OCI-LY7 (cell line): ENCODE results near the gene RNU7-1. TPM values are rescaled to one million over a fixed set of nuclear protein-coding genes. Genes with fewer than 3 reads are reported as not detected.

Experiments used
- BruUV-seq: library from RNA; stranded (reverse); fragments of 400-500 nt; replicated peaks from 2 replicates; lab custom pipeline; 2021; lab: Mats Ljungman, UMichigan
- CTCF ChIA-PET: fragments of 300-600 bp; sonication (Branson Sonifier 250); formaldehyde crosslinking; loops from one replicate; lab custom pipeline; 2022; ENCODE audit warnings: antibody characterized with exemption; ENCODE audit not compliant: unreplicated experiment; lab: Charles Lee
- POLR2A ChIA-PET: fragments of 300-600 bp; sonication (Branson Sonifier 250); formaldehyde crosslinking; loops from one replicate; lab custom pipeline; 2022; ENCODE audit warnings: antibody characterized with exemption; lab: Charles Lee
- DNase-seq: peaks from one replicate; pipeline ENCODE4 v3.0.0-alpha.2; 2015; ENCODE audit warnings: low spot score
- H2AFZ ChIP-seq: fragments of 200-600 bp; sonication (generic), shearing (Covaris generic); 2 replicates; pipeline ENCODE4 v1.6.1; 2014; ENCODE audit warnings: mild to moderate bottlenecking, antibody characterized with exemption, low read length, moderate library complexity
- H3K27ac ChIP-seq: fragments of 200-600 bp; sonication (generic); 2 replicates; pipeline ENCODE4 v1.5.1; 2014; ENCODE audit warnings: mixed run types, low read depth, mild to moderate bottlenecking, moderate library complexity, low read length, inconsistent platforms; ENCODE audit not compliant: poor library complexity, severe bottlenecking
- H3K36me3 ChIP-seq: fragments of 200-600 bp; sonication (generic); 2 replicates; pipeline ENCODE4 v1.6.1; 2014; ENCODE audit warnings: mild to moderate bottlenecking, antibody characterized with exemption, low read length, moderate library complexity, mixed read lengths; ENCODE audit not compliant: insufficient read depth
- H3K4me1 ChIP-seq: fragments of 200-600 bp; sonication (generic); 2 replicates; pipeline ENCODE4 v1.5.1; 2014; ENCODE audit warnings: mild to moderate bottlenecking, low read length; ENCODE audit not compliant: insufficient read depth, poor library complexity, severe bottlenecking
- H3K4me2 ChIP-seq: fragments of 200-600 bp; sonication (generic); 2 replicates; pipeline ENCODE4 v1.6.1; 2014; ENCODE audit warnings: mild to moderate bottlenecking, low read length
- H3K4me3 ChIP-seq: fragments of 200-600 bp; sonication (generic); 2 replicates; pipeline ENCODE4 v1.5.1; 2014; ENCODE audit warnings: mild to moderate bottlenecking, low read depth, low read length; ENCODE audit not compliant: poor library complexity, severe bottlenecking
- H3K79me2 ChIP-seq: fragments of 200-600 bp; sonication (generic); 2 replicates; pipeline ENCODE4 v1.6.1; 2016; ENCODE audit warnings: low read depth, mild to moderate bottlenecking, low read length, moderate library complexity, mixed read lengths; ENCODE audit not compliant: insufficient read depth
- H3K9me2 ChIP-seq: fragments of 200-600 bp; sonication (generic); 2 replicates; pipeline ENCODE4 v1.6.1; 2016; ENCODE audit warnings: mild to moderate bottlenecking, low read length, mixed read lengths; ENCODE audit not compliant: insufficient read depth
- H3K9me3 ChIP-seq: fragments of 200-600 bp; sonication (generic); 2 replicates; pipeline ENCODE4 v1.6.1; 2014; ENCODE audit warnings: mild to moderate bottlenecking, mixed run types, low read length, mixed read lengths
- H4K20me1 ChIP-seq: fragments of 200-600 bp; sonication (generic); 2 replicates; pipeline ENCODE4 v1.6.1; 2014; ENCODE audit warnings: mild to moderate bottlenecking, antibody characterized with exemption, low read length, moderate library complexity, mixed read lengths; ENCODE audit not compliant: insufficient read depth
- EZH2phosphoT487 ChIP-seq: fragments of 200-600 bp; sonication (generic); IDR thresholded peaks from 2 replicates; pipeline ENCODE4 v1.6.1; 2018; ENCODE audit warnings: low read depth, borderline replicate concordance, mild to moderate bottlenecking, mixed run types, antibody characterized with exemption, low read length, moderate library complexity, mixed read lengths
- intact Hi-C: fragments of 100-400 bp; cut with micrococcal nuclease; formaldehyde crosslinking; loops from one replicate; pipeline ENCODE4 v1.10.0; 2022; ENCODE audit not compliant: unreplicated experiment
- total RNA-seq, 2 experiments: library from RNA; depleted of rRNA in 1 of 2; stranded (reverse); fragments of >200 nt in 1 of 2; shearing (Covaris generic) in 1 of 2; gene quantifications; 2 replicates each; pipeline ENCODE4 v1.2.3, GENCODE V29; 2014 to 2022
- TF ChIP-seq, protein P1 (sequence below): fragments of 200-600 bp; sonication (generic); conservative IDR thresholded peaks from 2 replicates; pipeline ENCODE4 v1.5.1; 2014; ENCODE audit warnings: mild to moderate bottlenecking, antibody characterized with exemption, low read length, moderate library complexity, mixed read lengths

The RNU7-1 gene
- total RNA-seq, 2 experiments from 2014 or later = not detected

DNA sequence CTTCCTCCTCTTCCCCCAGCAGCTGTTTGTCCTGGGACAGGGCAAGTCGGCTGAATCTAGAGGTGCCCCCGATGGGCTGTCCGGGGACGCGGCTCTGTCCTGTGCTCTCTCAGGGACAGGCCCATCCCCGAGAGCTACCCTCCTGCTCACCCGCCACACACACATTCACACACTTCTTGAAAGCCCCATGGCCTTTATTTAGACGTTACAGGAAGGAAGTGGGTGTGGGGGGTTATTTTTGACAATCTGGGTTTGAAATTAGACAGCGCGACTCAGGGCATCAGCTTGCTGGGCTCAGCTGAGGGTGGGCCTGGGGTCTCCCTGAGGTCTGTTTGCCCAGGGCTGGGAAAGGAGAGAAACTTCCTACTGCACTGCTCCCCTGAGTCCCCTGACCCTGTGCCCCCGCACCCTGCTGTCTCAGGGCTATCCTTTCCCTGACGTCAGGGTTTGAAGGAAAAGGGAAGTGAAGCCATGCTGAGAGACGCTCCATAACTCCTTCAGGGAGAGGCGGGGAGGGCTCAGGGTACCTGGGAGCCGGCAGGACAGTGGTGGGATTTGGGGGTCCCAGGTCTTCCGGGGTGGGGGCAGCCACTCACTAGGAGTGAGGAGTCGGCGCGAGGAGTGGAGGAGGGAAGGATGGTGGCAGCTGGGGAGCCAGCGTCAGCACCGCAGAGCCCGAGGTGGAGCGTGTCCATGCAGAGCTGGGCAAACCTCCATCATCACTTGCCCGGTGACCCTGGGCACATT, 15.6 kb downstream of the RNU7-1 start:
- Histone ChIP-seq H3K79me2 (no peaks in the 10 kb centered on the region), H3K36me3 (peaks cover 6% of the 10 kb centered on the region; the same call in 1 of the 2 replicates), H3K4me3 (peak overlapping the region; percentile 55), H4K20me1 (no peaks in the 10 kb centered on the region), H3K4me1 (peaks cover 75% of the 10 kb centered on the region), H3K4me2 (peak overlapping the region; percentile 75), H3K9me2 (no peaks in the 10 kb centered on the region), H2AFZ (peak overlapping the region; percentile 1; the same call in 1 of the 2 replicates), H3K9me3 (no peaks in the 10 kb centered on the region), H3K27ac (peak overlapping the region; percentile 63)
- CTCF ChIA-PET = interaction anchor here (1.0 to 10.6 kb wide), 4 partner anchors 10 to 107 kb away, joined by 3 to 110 read pairs (median 4); partner anchors contain the start of genes C12orf57, RNU7-1 and USP5
- no peak for TF ChIP-seq EZH2phosphoT487
- TF ChIP-seq, protein P1, sequence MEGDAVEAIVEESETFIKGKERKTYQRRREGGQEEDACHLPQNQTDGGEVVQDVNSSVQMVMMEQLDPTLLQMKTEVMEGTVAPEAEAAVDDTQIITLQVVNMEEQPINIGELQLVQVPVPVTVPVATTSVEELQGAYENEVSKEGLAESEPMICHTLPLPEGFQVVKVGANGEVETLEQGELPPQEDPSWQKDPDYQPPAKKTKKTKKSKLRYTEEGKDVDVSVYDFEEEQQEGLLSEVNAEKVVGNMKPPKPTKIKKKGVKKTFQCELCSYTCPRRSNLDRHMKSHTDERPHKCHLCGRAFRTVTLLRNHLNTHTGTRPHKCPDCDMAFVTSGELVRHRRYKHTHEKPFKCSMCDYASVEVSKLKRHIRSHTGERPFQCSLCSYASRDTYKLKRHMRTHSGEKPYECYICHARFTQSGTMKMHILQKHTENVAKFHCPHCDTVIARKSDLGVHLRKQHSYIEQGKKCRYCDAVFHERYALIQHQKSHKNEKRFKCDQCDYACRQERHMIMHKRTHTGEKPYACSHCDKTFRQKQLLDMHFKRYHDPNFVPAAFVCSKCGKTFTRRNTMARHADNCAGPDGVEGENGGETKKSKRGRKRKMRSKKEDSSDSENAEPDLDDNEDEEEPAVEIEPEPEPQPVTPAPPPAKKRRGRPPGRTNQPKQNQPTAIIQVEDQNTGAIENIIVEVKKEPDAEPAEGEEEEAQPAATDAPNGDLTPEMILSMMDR = no peak
- DNase-seq = peak; percentile 87
- intact Hi-C loops = loop anchor here (1.0 kb wide), 1 partner anchor 8 kb away; the partner anchor contains the start of gene PTPN6
- BruUV-seq = no TSS peak
- POLR2A ChIA-PET = interaction anchor here (0.6 to 9.3 kb wide), 10 partner anchors 8 to 193 kb away, joined by 3 to 155 read pairs (median 6); partner anchors contain the start of genes C12orf57, PTMS, PTPN6 and RNU7-1

DNA sequence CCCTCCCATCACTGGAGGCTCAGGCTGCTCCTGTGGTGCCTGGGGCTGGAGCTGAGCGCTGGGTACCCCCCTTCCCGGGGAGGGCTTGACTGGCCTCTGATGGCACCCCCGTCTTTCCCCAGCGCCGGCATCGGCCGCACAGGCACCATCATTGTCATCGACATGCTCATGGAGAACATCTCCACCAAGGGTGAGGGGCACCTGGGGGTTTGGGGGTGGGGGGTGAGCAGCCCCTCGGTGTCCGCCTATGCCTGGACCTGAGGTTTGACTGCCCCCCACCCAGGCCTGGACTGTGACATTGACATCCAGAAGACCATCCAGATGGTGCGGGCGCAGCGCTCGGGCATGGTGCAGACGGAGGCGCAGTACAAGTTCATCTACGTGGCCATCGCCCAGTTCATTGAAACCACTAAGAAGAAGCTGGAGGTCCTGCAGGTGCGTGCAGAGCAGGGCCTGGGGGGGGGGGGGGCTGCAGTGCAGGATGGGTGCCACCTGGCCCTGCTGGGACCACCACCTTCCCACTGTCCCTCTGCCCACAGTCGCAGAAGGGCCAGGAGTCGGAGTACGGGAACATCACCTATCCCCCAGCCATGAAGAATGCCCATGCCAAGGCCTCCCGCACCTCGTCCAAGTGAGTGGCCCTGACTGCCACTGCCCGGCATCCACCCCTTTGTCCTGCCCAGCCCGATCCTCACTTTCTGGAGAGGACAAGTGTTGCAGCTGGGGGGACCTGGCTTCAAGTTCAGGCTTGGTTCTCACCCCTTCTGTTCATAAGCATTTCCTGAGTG, 16.4 kb downstream of the RNU7-1 start:
- H3K9me3 ChIP-seq = no peaks in the 10 kb centered on the region
- peak overlapping the region; percentile 63 for H3K27ac ChIP-seq
- DNase-seq = no peak
- no peaks in the 10 kb centered on the region for H3K79me2 ChIP-seq
- ChIA-PET POLR2A (interaction anchor here (0.6 to 9.3 kb wide), 10 partner anchors 8 to 59 kb away, joined by 3 to 155 read pairs (median 4); partner anchors contain the start of genes C12orf57, PHB2, PTPN6 and RNU7-1), CTCF (interaction anchor here (0.9 to 10.6 kb wide), 4 partner anchors 10 to 108 kb away, joined by 3 to 110 read pairs (median 4); partner anchors contain the start of genes C12orf57, RNU7-1 and USP5)
- H3K9me2 ChIP-seq = no peaks in the 10 kb centered on the region
- H3K4me3 ChIP-seq = peak overlapping the region; percentile 55
- intact Hi-C loops = loop anchor here (1.0 to 5.0 kb wide), 3 partner anchors 9 to 88 kb away; partner anchors contain the start of genes C12orf57, PTPN6 and SPSB2
- TF ChIP-seq, protein P1 = no peak
- no peak for TF ChIP-seq EZH2phosphoT487
- peaks cover 14% of the 10 kb centered on the region for H3K36me3 ChIP-seq
- BruUV-seq = no TSS peak
- peak overlapping the region; percentile 75 for H3K4me2 ChIP-seq
- no peak overlapping the region for H2AFZ ChIP-seq
- no peaks in the 10 kb centered on the region for H4K20me1 ChIP-seq
- peaks cover 74% of the 10 kb centered on the region for H3K4me1 ChIP-seq
